ENCODE measurements around the gene RPN2. TPM values are rescaled to one million over a fixed set of nuclear protein-coding genes. Genes with fewer than 3 reads are reported as not detected.

RPN2 gene
- total and polyA plus RNA-seq, 2 of the 13 experiments (the other 11 are each of a cell fraction or from before 2014, with no cell fraction given) = 587 to 1,818 TPM

- TF ChIP-seq STAT6 (CRISPR knock-in tag; IDR thresholded peaks at IDR 0.05; ENCODE audit: borderline replicate concordance) = no peak
- peak; percentile 55; the same call in 1 of the 2 replicates for TF ChIP-seq DRAP1 (CRISPR knock-in tag; IDR thresholded peaks at IDR 0.05)
- TF ChIP-seq LRRFIP1 (CRISPR knock-in tag; conservative IDR thresholded peaks at IDR 0.05) = no peak
- TF ChIP-seq ZNF547 (CRISPR knock-in tag; IDR thresholded peaks at IDR 0.05) = no peak
- TF ChIP-seq HNRNPH1 (optimal IDR thresholded peaks at IDR 0.05; ENCODE audit: low read depth, low read length) = no peak
- no peak for TF ChIP-seq ZNF496 (CRISPR knock-in tag; IDR thresholded peaks at IDR 0.05; ENCODE audit: insufficient replicate concordance)
- no peak for TF ChIP-seq ZNF75D (CRISPR knock-in tag; IDR thresholded peaks at IDR 0.05; ENCODE audit: borderline replicate concordance)
- peak; percentile 64; the same call in 1 of the 2 replicates for TF ChIP-seq KDM2A (CRISPR knock-in tag; IDR thresholded peaks at IDR 0.05; ENCODE audit: borderline replicate concordance, low read depth)
- TF ChIP-seq MYC (CRISPR knock-in tag; IDR thresholded peaks at IDR 0.05; ENCODE audit: borderline replicate concordance) = peak; percentile 88
- TF ChIP-seq ZHX1 (CRISPR knock-in tag; IDR thresholded peaks at IDR 0.05; ENCODE audit: low read depth) = no peak
- TF ChIP-seq ZNF24 (IDR thresholded peaks at IDR 0.05) = no peak
- TF ChIP-seq DNMT3B (CRISPR knock-in tag; conservative IDR thresholded peaks at IDR 0.05) = no peak
- TF ChIP-seq SMAD9 (CRISPR knock-in tag; IDR thresholded peaks at IDR 0.05) = no peak
- TF ChIP-seq SMAD3 (CRISPR knock-in tag; IDR thresholded peaks at IDR 0.05) = peak; percentile 96
- TF ChIP-seq BRCA1 (CRISPR knock-in tag; IDR thresholded peaks at IDR 0.05) = no peak
- TF ChIP-seq MED1 (CRISPR knock-in tag; IDR thresholded peaks at IDR 0.05) = peak; percentile 88
- TF ChIP-seq ZNF841 (CRISPR knock-in tag; IDR thresholded peaks at IDR 0.05; ENCODE audit: borderline replicate concordance) = peak; percentile 49; the same call in 1 of the 2 replicates
- no peak for TF ChIP-seq ZNF570 (CRISPR knock-in tag; IDR thresholded peaks at IDR 0.05; ENCODE audit: borderline replicate concordance)
- peak; percentile 89 for TF ChIP-seq FOSL2 (CRISPR knock-in tag; IDR thresholded peaks at IDR 0.05)
- no peak for TF ChIP-seq PRPF4 (IDR thresholded peaks at IDR 0.05; ENCODE audit: low read depth, low read length, poor library complexity, severe bottlenecking)
- no peak for TF ChIP-seq SOX6 (IDR thresholded peaks at IDR 0.05)
- peak; percentile 78; the same call in 1 of the 2 replicates for TF ChIP-seq SOX6 (CRISPR knock-in tag; IDR thresholded peaks at IDR 0.05)
- no peak for TF ChIP-seq CHD2 (IDR thresholded peaks at IDR 0.05; ENCODE audit: low read depth, low read length)
Observed at GRCh38 chr20:37285664-37286374, 106.7 kb downstream of the RPN2 start (continued).

Measured in HepG2 (cell line).